Right lobe of liver (tissue), 4 donors: ENCODE data around the gene SHROOM2.

Source experiments
- CTCF ChIP-seq, 4 donors: fragments of 200-600 bp in 3 of 4; fragments of 450-650 bp in 1 of 4; IDR thresholded peaks; one replicate each; pipeline versions ENCODE4 v1.5.1 to v1.8.0; 2016 to 2022; ENCODE audit warnings: antibody characterized with exemption in 4 of 4, mild to moderate bottlenecking in 2 of 4
- POLR2A ChIP-seq: fragments of 450-650 bp; IDR thresholded peaks from one replicate; pipeline ENCODE4 v1.6.1; 2017; ENCODE audit warnings: antibody characterized with exemption, mild to moderate bottlenecking
- donor health status: DM: no; HTN: no; CAD: no.
- donor health status: DM: no; HTN: no; CAD: no.
- donor health status: DM: no; HTN: yes; CAD: no.

DNA sequence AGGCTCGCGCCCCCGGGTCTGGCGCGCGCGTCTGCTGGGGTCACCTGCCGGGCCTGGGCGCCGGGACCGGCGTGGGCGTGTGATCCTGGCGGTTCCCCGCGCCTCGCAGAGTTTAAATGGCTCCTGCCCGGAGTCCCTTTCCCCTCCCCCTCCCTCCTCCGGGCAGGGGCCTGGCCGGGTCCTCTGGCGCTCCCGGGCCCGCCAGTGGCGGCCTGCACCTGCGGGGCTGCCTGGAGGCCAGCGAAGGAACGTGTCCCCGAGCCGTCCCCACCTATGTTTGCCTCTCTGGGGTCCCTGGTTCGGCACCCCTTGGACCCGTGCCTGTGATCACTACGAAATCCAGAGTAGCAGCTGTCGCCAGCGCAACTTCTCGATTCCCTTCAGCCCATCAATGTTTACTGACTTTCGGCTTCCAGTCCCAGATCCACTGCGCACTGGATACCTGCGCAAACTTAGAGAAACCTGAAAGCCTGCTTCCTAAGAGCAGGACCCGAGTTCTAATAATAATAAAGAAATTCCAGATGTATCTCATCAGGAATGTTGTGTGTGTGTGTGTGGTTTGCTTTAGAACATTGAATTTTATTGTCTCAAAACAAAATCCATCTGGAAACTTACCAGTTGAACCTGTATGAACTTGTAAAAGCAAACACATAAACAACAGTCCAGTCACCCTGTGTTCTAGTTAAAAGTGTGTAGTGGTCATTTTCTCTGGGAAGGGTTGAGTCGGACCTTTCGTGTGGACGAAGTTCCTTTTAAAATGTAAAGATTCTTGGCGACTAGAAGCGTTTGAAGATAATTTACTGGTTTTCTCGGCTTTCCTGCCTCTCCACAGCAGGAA, 788 bp downstream of the SHROOM2 start:
- TF ChIP-seq CTCF (IDR thresholded peaks at IDR 0.05) = no peak
- TF ChIP-seq POLR2A = no peak
